NCI-H524 (cell line): ENCODE data around the gene POFUT2.

Source experiments
- DNase-seq, 2 experiments: peaks; one replicate each; lab custom pipeline; 2025; lab: John Stamatoyannopoulos, UW

POFUT2 gene

DNA sequence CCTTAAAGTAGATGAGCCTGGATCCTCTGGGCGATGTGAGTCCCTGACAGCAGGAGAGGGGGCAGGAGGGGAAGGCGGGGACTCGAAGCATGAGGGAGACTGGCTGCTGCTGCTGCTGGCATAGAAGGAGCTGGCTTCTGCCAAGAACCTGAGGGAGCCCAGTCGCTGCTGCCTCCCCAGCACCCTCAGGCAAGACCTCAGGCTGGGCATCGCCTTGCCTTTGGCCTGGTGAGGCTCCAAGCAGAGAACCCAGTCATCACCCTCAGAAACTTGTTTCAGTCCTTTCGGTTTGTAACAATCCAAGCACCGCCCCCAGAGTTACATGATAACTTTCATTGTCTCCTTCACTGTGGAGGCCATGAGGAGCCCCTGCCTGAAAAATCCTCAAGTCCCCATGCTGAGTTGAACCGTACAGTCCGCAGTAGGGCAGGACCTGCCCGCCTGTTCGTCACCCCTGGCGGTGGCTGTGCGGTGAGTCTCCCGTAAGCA, 38.8 kb downstream of the POFUT2 start:
- peak; percentile 68 to 87 for DNase-seq

DNA sequence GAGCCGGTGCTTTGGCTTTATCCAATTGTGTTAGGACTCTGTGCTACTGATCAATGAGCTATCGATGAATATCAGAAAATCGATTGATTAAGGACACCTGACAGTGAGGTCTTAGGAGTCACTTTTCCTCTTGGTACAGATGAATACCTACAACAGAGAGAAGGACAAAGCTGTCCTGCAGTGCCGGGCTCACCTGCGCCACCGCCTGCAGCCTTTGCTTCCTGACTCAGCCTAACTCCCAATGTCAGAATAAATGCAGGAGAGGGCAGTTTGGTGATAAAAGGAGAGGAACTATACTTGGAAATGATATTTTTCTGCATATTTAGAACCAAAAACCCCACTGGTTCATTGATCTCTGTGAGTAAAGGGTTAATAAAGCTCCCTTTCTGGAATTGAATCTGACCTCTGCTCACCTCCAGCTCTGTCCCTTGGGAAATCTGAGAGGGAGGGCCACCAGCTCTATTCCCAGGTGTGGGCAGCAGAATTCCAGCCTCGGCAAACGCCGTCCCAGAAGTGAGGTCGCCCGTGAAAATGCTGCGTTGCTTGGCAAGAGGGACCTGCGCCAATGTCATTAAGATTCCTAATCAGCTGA, 39.3 kb downstream of the POFUT2 start:
- no peak for DNase-seq

DNA sequence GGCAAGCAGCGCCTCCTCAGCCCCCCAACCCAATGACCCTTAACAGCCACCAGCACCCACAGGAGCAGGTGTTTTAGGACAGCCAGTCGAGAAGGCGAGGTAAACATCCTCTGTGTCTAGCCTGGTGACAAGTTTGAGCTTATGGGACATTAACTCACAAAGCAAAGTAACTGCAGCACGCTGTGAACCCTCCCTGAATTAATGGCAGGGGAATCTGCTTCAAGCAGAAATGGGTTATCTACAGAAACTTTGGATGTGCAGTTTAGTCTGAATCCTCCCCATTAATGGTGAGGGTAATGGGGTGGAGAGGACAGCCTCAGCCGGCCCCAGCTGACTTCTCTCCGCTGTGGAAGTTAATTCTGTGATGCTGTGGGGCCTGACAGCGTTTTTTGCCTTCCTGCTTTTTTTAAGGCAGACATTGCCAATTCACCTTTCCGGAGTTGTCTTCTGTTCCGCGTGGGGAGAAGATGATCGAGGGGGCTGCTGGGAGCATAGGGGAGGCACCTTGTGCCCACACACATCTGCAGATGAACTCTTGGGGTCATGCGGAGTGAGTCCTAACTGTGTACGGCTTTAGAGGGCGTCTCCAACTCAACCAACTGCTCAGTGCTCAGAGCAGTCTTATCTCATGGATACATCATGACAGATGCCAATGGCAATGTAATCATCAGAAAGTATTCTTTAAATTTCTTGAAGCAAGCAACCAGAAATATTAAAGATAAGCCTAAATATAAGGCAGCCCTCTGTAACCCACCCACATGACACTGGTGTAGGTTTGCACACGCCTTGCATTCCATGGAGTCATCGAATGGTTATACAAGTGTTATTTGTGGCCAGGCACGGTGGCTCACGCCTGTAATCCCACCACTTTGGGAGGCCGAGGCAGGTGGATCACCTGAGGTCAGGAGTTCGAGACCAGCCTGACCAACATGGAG, 41.0 kb downstream of the POFUT2 start:
- DNase-seq: no peak

DNA sequence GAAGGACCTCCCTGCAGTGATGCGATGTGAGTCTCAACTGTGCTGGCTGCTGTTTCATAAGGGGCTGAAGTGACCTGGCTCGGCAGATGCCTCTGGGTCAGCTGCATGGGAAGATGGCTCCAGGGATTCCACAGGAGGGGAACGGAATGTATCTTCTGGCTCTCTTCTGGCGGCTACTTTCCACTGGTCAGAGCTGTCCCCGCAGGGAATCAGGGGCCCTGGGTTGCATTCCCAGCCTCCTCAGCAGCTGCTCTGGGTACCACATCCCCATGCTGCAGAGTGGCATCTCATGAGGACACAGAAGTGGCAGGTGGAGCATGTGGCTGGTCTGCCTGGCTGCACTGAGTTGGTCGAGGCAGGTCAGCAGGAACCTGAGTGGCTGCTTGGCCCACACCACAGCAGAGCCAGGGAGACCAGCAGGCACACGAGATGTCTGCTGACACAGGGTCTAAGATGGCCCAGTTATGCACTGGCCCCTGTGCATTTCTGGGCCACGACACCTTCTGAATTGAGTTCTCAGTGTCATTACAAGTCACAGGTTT, 42.8 kb downstream of the POFUT2 start:
- DNase-seq: no peak

DNA sequence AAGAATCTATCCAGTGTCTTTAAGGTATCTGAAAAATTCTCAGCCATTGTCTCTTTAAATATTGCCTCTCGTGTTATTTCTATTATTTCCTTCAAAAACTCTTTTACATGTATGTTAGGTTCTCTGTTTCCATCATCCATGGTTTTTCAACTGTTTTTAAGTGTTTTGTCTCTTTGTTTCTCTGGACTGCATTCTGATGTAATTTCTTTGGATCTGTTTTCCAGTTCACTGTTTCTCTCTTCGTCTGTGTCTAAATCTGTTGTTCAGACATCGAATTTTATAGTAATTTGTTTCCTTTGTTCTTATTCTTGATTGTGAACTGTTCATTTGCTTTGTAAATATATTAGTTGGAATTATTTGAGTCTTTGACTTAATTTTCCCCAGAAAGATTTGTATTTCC, 44.1 kb downstream of the POFUT2 start:
- no peak for DNase-seq

DNA sequence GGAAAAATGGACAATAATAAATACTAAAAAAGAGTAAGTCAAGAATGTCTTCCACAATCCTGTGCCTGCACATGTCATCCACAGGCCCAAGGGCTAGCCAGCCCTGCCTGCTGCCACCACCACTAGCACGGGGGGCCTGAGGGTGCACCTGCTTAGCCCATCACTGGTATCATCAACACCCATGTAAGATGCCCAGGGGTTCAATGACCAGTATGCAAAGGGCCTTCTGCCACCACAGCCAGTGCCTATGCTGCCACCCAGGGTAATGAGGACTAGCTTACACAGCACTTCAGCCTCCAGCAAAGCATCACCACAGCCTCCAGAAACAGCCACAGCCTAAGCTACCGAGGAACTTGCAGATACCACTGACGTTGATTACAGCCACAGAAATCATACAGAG, 46.3 kb downstream of the POFUT2 start:
- no peak for DNase-seq

DNA sequence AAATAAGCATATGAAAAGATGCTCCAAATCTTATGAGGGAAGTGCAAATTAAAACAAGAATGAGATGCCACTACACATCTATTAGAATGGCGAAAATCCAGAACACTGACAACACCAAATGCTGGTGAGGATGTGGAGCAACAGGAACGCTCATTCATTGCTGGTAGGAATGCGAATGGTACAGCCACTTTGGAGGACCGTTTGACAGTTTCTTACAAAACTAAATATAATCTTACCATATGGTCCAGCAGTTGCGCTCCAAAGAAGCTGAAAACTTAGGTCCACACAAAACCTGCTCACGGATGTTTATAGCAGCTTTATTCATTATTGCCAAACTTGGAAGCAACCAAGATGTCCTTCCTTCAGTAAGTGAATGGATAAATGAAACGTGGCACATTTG, 50.3 kb downstream of the POFUT2 start:
- no peak for DNase-seq

DNA sequence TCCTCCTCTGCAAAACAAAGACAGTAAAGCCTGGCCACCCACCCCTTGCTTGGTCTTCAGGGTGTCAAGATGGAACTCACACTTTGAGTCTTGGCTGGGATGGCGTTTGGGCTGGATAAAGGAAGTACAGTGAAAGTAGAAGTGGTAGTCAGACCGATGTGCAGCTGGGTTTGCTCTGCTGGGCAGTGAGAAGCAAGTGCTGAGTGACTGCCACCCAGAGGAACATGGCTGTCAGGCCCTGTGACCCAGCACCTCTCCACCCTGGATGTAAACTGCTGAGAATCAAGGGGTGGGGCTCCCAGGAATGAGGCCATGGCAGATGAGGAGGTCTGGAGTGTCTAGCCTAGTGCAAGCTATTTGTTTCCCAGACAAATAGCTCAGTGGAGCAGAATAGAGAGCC, 51.2 kb downstream of the POFUT2 start:
- DNase-seq: no peak

DNA sequence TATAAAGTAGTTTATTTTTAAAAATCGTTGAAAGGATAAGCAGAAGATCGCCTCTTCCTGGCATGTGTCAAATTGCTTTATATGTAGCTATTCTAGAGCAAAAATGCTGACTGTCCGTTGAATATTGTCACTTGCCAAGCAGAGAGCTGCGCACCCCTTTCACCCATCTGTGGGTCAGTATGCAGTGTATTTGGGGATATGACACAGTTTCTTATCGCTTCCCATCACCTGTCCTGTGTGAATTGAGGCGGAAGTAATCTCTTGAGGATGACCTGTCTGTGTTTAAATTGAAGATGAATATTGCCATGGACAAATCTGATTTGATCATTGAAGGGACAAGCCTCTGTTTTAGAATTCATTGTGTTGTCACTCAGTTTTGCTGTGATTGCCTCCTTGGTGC, 52.2 kb downstream of the POFUT2 start:
- DNase-seq: no peak

DNA sequence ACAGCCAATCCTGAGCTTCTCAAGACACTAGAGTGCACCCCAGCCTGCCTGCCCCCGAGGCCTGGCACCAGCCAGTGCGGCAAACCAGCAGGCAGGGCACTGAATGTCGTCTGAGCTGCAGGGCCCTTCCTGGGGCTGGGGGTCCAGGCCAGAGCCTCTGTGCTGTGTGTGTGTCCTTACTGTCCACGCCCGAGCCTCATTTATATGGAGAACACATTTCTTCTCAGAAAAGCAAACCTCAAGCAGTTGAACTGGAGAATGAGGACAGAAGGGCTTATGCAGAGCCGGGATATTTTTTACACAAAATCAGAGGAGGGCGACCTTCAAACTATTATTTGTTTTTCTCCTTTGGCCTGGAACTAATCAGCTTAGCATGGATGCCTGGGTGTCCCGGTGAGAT, 52.7 kb downstream of the POFUT2 start:
- no peak for DNase-seq

DNA sequence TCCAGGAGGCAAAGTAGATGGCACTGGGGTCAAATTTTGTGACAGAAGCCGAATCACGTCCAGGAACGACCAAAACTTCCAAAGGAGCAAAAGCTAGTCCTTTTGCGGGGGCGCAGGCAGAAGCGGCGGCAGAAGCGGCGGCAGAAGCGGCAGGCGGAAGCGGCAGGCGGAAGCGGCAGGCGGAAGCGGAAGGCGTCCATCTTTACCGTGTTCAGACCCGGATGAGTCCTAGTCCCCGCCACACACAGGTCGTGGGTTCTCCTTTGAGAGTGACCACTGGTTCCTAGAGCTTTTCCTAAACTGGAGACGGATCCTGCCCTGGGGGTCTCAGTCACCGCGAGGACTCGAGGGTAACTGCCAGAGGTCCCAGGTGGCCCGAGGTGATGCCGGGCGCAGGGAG, 53.6 kb downstream of the POFUT2 start:
- DNase-seq: no peak

DNA sequence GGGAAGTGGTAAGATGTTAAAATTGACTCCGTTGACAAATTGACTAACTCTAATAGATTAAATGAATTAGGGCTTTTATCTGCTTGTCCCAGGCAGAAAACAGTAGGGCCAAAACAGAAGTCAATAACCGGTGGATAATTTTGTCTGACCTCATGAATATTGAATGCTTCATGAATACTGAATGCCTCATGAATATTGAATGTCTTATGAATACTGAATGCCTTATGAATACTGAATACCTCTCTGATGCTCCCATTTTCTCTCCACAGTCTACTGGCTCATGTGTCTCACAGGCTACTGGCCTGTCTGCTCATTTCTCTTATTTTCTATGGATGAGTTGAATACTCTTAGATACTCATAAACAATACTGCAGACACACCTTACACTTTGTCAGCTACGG, 56.0 kb downstream of the POFUT2 start:
- no peak for DNase-seq

DNA sequence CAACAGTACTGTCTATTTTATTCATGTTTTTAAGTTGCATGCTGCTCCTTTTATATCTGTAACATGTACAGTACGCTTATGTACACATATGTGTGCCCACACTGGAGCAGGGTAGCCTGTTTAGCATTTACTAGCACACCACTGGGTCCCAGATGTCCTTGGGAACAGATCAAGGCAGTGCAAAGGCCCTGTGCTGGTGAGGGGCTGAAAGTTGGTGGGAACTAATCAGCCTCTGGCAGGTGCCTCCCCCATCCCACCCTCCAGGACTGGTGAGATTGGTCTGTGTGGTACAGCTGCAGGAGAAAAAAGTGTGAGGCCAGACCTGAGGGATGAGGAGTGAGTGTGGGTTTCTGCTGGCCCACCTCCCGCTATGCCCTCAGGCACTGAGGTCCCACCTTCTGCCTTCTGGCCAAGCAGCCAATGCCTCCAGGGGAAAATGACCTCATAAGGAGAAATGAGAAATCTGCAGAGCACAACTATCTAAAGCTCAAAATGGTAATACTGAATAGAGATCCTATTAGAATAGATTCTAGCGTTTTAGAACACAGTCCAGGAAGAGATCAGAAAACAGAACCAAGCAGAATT, 58.9 kb downstream of the POFUT2 start:
- DNase-seq: no peak

DNA sequence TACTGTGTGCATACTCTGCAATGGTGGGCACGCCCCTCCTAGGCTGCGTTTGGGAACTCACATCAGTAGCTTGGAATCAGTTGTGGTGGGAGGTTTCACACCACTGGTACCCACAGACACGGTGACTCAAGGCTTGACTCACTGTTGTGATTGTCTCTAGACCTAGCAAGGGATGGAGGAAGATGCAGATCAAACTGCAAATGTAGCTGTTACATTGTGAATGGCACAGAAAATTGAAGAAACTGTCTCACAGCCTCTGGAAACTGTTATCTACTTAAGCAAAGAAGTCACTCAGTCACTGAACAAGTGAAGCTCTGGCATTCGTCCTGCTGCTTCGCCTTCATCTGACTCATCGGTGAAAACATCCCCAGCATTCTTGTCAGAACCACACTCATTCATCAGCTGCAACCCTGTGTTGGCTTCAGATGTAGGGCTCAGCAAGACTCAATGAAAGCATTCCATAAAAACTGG, 59.5 kb downstream of the POFUT2 start:
- DNase-seq: no peak

DNA sequence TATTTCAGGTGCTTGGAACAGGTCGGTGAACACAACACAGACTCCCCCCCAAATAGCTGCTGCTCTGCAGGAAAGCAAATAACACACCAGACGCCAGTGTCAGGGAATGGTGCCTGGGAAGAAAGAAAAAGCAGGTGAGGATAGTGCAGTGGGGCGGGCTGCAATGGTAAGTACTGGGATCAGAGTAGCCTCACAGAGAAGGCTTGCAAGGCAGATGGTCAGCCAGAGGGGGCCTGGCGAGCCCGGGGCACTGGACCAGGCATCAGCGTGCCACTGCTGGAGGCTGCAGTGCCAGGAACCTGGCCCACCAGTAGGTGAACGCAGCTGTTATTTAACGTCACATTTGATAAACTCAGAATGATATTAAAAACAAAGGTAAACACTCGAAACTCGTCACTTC, 60.0 kb downstream of the POFUT2 start:
- no peak for DNase-seq

DNA sequence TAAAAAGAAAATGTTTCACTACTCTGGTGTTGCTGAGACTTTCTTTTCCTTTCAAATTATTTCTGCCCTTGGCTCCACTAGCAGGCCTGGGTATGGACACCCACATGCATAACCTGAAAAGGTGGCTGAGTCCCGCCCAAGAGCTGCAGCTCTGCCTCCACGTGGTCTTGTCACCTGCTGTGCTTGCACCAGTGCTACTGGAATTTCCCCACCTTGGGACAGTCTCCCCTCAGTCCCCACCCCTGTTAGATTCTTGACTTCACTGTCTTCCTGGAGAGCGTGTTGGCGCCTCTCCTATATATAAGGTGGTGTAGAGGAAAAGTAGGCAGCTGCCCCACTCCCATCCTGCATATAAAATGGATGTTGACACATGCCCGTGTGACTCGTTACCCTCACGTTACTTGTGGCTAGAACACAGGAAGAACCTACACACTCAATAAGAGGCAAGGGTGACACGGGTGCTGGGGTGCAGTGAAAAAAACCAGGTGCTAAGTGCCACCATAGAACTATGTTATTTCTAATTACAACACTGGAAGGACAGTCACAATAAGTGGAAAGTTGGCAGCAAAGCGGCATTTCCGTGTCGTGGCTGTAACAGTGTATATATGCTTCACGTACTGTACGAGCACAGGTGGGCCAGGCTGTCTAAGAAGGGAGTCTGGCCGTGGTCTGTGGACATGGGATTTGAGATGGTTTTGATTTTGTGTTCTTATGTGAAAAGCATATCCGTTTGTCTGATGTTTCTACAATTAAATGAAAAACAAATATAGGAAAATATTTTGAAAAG, 61.0 kb downstream of the POFUT2 start:
- DNase-seq: no peak

DNA sequence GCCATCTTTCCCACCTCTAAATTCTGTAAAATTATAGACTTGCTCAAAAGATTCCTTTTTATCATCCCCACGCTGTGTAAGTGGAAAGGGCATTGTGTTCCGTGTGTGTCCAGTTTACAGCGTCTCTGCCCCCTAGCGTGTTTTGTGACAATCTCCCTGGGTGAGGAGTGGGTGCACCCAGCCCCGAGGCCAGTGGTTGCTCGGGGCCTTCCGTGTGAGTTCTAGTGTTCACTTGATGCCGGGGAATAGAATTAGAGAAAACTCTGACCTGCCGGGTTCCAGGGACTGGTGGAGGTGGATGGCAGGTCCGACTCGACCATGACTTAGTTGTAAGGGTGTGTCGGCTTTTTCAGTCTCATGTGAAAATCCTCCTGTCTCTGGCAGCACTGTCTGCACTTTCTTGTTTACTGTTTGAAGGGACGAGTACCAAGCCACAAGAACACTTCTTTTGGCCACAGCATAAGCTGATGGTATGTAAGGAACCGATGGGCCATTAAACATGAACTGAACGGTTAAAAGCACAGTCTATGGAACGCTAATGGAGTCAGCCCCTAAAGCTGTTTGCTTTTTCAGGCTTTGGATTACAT, 61.9 kb downstream of the POFUT2 start:
- DNase-seq: no peak

DNA sequence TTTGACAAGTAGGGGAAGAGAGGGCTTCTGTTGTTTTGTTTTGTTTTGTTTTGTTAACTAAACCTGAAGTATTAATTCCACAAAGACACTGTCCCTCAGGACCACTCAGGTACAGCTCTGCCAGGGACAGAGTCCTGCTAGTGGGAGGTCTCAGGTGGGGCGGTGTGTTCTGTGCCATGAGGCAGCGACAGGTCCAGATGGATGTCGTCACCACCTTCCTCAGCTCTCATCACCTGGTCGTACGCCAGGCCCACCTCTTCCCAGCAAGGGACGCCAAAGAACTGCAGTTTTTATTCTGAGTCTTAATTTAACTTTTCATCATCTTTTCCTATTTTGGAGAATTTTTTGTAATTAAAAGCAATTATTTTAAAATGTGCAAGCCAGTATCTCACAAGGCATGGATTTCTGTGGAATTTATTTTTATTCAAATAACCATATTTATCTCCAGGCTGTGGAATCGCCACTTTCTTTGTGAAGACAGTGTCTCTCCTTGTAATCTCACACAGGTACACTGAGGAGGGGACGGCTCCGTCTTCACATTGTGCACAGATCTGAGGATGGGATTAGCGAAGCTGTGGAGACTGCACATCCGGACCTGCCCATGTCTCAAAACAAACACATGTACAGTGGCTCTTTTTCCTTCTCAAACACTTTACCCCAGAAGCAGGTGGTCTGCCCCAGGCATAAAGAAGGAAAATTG, 62.5 kb downstream of the POFUT2 start:
- DNase-seq: no peak

DNA sequence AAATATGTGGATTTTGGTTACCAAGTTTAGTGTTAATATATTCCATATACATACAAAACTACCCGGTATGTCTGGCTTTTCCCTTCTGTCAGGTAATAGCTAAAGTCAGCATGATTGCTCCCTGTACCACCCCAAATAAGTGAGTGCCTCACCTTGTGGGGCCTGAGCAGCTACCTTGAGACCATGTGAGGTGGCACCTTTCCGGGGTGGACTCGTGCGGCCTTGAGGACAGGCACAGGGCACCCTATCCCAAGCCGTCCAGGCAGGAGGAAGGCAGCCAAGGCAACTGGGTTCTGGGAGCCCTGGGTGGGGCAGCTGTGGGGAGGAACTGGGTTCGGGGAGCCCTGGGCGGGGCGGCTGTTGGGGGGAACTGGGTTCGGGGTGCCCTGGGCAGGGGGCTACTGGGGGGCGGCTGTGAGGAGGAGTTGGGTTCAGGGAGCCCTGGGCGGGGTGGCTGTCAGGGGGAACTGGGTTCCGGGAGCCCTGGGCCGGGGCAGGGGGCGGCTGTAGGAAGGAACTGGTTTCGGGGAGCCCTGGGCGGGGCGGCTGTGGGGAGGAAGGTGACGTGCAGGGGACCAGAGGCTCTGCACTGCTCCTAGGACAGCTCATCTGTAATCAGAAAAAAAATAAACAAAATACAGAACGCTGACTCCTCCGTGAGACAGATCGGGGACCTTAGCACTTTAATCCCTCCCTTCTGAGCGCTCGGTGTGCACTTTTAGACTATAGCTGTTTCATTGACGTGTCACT, 63.3 kb downstream of the POFUT2 start:
- DNase-seq: no peak
